ENCODE results near the gene PPP1R1B. TPM values are rescaled to one million over a fixed set of nuclear protein-coding genes. Genes with fewer than 3 reads are reported as not detected.

The PPP1R1B gene
- polyA plus RNA-seq, 1 donor (not counting 4 experiments of a cell fraction or from before 2014, with no cell fraction given): 0.18 TPM

- no peaks in the 10 kb centered on the region for H3K36me3 ChIP-seq (ENCODE audit: control insufficient read depth in 2 of 2, extremely low read depth in 1 of 2, insufficient read depth in 2 of 2, low read length in 2 of 2)
- dilution Hi-C loops (cut with MboI; ENCODE audit: extremely low pct_ligation_motif_present, low sequenced_read_pairs): no loop called here
- TF ChIP-seq CTCF (optimal IDR thresholded peaks at IDR 0.05 in 1 of 3, IDR thresholded peaks at IDR 0.05 in 1 of 3, conservative IDR thresholded peaks at IDR 0.05 in 1 of 3; ENCODE audit: extremely low read depth in 1 of 3, insufficient read depth in 2 of 3, low read length in 3 of 3) (no peak), EZH2 (IDR thresholded peaks at IDR 0.05; ENCODE audit: low read length) (peak; percentile 84)
- H4K20me1 ChIP-seq (ENCODE audit: control insufficient read depth, extremely low read depth, insufficient read depth, low read length): peaks cover 6% of the 10 kb centered on the region
- H3K27ac ChIP-seq (ENCODE audit: control insufficient read depth, insufficient read depth, low read length): no peak overlapping the region
- H3K9ac ChIP-seq (ENCODE audit: control insufficient read depth, extremely low read depth, insufficient read depth, low read length): no peak overlapping the region
- no peak for FAIRE-seq
- no peaks in the 10 kb centered on the region for H3K9me1 ChIP-seq (ENCODE audit: control insufficient read depth, extremely low read depth, insufficient read depth, low read length)
- H3K4me1 ChIP-seq (ENCODE audit: control insufficient read depth, extremely low read depth, insufficient read depth, low read length): peaks cover 9% of the 10 kb centered on the region
- no peaks in the 10 kb centered on the region for H3K79me2 ChIP-seq (ENCODE audit: control insufficient read depth, insufficient read depth, low read length)
- H3K9me3 ChIP-seq (ENCODE audit: control insufficient read depth, low read depth, low read length): no peaks in the 10 kb centered on the region
- DNase-seq (ENCODE audit: low read depth, low spot score): no peak
- no peak overlapping the region for H3K4me2 ChIP-seq (ENCODE audit: control insufficient read depth, extremely low read depth, insufficient read depth, low read depth, low read length)
- H2AFZ ChIP-seq (ENCODE audit: control insufficient read depth, low read length): no peak overlapping the region
- H3K27me3 ChIP-seq (ENCODE audit: control insufficient read depth, extremely low read depth, insufficient read depth, low read length): peaks cover 93% of the 10 kb centered on the region
- H3K4me3 ChIP-seq (ENCODE audit: control insufficient read depth in 2 of 3, extremely low read depth in 1 of 3, insufficient read depth in 2 of 3, low read depth in 1 of 3, low read length in 3 of 3): no peak overlapping the region
Measured at GRCh38 chr17:39598047-39598481, 28.7 kb upstream of the PPP1R1B start.

GRCh38 chr17:39598630-39599003 lies 28.1 kb upstream of the PPP1R1B start:
- Histone ChIP-seq H3K4me1 (ENCODE audit: control insufficient read depth, extremely low read depth, insufficient read depth, low read length) (peaks cover 15% of the 10 kb centered on the region), H3K9me3 (ENCODE audit: control insufficient read depth, low read depth, low read length) (no peaks in the 10 kb centered on the region), H3K36me3 (ENCODE audit: control insufficient read depth in 2 of 2, extremely low read depth in 1 of 2, insufficient read depth in 2 of 2, low read length in 2 of 2) (no peaks in the 10 kb centered on the region), H2AFZ (ENCODE audit: control insufficient read depth, low read length) (no peak overlapping the region), H3K27ac (ENCODE audit: control insufficient read depth, insufficient read depth, low read length) (no peak overlapping the region), H3K9ac (ENCODE audit: control insufficient read depth, extremely low read depth, insufficient read depth, low read length) (no peak overlapping the region), H4K20me1 (ENCODE audit: control insufficient read depth, extremely low read depth, insufficient read depth, low read length) (peaks cover 6% of the 10 kb centered on the region), H3K4me3 (ENCODE audit: control insufficient read depth in 2 of 3, extremely low read depth in 1 of 3, insufficient read depth in 2 of 3, low read depth in 1 of 3, low read length in 3 of 3) (peak overlapping the region in 1 of 3 experiments; percentile 12), H3K79me2 (ENCODE audit: control insufficient read depth, insufficient read depth, low read length) (no peaks in the 10 kb centered on the region), H3K9me1 (ENCODE audit: control insufficient read depth, extremely low read depth, insufficient read depth, low read length) (no peaks in the 10 kb centered on the region), H3K27me3 (ENCODE audit: control insufficient read depth, extremely low read depth, insufficient read depth, low read length) (peaks cover 87% of the 10 kb centered on the region), H3K4me2 (ENCODE audit: control insufficient read depth, extremely low read depth, insufficient read depth, low read depth, low read length) (peak overlapping the region; percentile 62)
- FAIRE-seq (no peak), DNase-seq (ENCODE audit: low read depth, low spot score) (no peak)
- TF ChIP-seq CTCF (optimal IDR thresholded peaks at IDR 0.05 in 1 of 3, IDR thresholded peaks at IDR 0.05 in 1 of 3, conservative IDR thresholded peaks at IDR 0.05 in 1 of 3; ENCODE audit: extremely low read depth in 1 of 3, insufficient read depth in 2 of 3, low read length in 3 of 3): no peak
- TF ChIP-seq EZH2 (IDR thresholded peaks at IDR 0.05; ENCODE audit: low read length): no peak
- dilution Hi-C loops (cut with MboI; ENCODE audit: extremely low pct_ligation_motif_present, low sequenced_read_pairs): no loop called here
